CD4-positive, alpha-beta T cell treated with Interleukin-2 at 100 ng/mL for 4 hours (primary cell): Measurements from ENCODE around the gene EPHB1.

Experiments used
- DNase-seq: peaks from one replicate; pipeline ENCODE4 v3.0.0-alpha.2; 2020; ENCODE audit warnings: low spot score

The EPHB1 gene

GRCh38 chr3:134809427-134810051 is 14.5 kb downstream of the EPHB1 start:
- DNase-seq, result no peak

GRCh38 chr3:134810052-134810435 is 15.0 kb downstream of the EPHB1 start:
- DNase-seq, result no peak

GRCh38 chr3:134810850-134811249 is 15.8 kb downstream of the EPHB1 start:
- no peak for DNase-seq

GRCh38 chr3:134813618-134814017 is 18.6 kb downstream of the EPHB1 start:
- DNase-seq, result no peak

GRCh38 chr3:134815519-134815918 is 20.5 kb downstream of the EPHB1 start:
- DNase-seq, result no peak

- no peak for DNase-seq
Observed at GRCh38 chr3:134816623-134817022, 21.6 kb downstream of the EPHB1 start.

- no peak for DNase-seq
Observed at GRCh38 chr3:134817297-134817696, 22.2 kb downstream of the EPHB1 start.

- DNase-seq, result no peak
Observed at GRCh38 chr3:134820994-134821393, 25.9 kb downstream of the EPHB1 start.

- no peak for DNase-seq
Observed at GRCh38 chr3:134822090-134822489, 27.0 kb downstream of the EPHB1 start.

- DNase-seq, result no peak
Observed at GRCh38 chr3:134823679-134824078, 28.6 kb downstream of the EPHB1 start.

- DNase-seq, result no peak
Observed at GRCh38 chr3:134824791-134825190, 29.7 kb downstream of the EPHB1 start.

- no peak for DNase-seq
Observed at GRCh38 chr3:134827213-134827612, 32.2 kb downstream of the EPHB1 start.

GRCh38 chr3:134829721-134830120 is 34.7 kb downstream of the EPHB1 start:
- DNase-seq, result no peak

- DNase-seq, result no peak
Observed at GRCh38 chr3:134832585-134832984, 37.5 kb downstream of the EPHB1 start.

- no peak for DNase-seq
Observed at GRCh38 chr3:134833453-134834163, 38.5 kb downstream of the EPHB1 start.

GRCh38 chr3:134836921-134837320 is 41.9 kb downstream of the EPHB1 start:
- DNase-seq, result no peak

- DNase-seq, result no peak
Observed at GRCh38 chr3:134838599-134838998, 43.5 kb downstream of the EPHB1 start.

GRCh38 chr3:134839422-134839821 is 44.4 kb downstream of the EPHB1 start:
- DNase-seq, result no peak

GRCh38 chr3:134839990-134840389 is 44.9 kb downstream of the EPHB1 start:
- no peak for DNase-seq

GRCh38 chr3:134840459-134840858 is 45.4 kb downstream of the EPHB1 start:
- DNase-seq, result no peak

GRCh38 chr3:134846084-134846483 is 51.0 kb downstream of the EPHB1 start:
- no peak for DNase-seq

- DNase-seq, result no peak
Observed at GRCh38 chr3:134846911-134847317, 51.9 kb downstream of the EPHB1 start.

- no peak for DNase-seq
Observed at GRCh38 chr3:134847349-134847748, 52.3 kb downstream of the EPHB1 start.

- DNase-seq, result no peak
Observed at GRCh38 chr3:134849561-134849960, 54.5 kb downstream of the EPHB1 start.
